H1 (cell line): Measurements from ENCODE around the gene EEF1G. TPM values are rescaled to one million over a fixed set of nuclear protein-coding genes. Genes with fewer than 3 reads are reported as not detected.

Experiments
- CTCF ChIA-PET: fragments of 300-600 bp; sonication (Branson Sonifier 250); formaldehyde crosslinking; loops from one replicate; lab custom pipeline; 2021; ENCODE audit not compliant: partially characterized antibody; lab: Charles Lee
- POLR2A ChIA-PET: fragments of 300-600 bp; sonication (Branson Sonifier 250); formaldehyde crosslinking; loops from one replicate; lab custom pipeline; 2021; ENCODE audit warnings: inconsistent platforms; ENCODE audit not compliant: partially characterized antibody; lab: Charles Lee
- DNase-seq, 2 experiments: peaks; one replicate each; pipeline versions ENCODE4 v3.0.0 to v3.0.0-alpha.2; 2010 to 2022; ENCODE audit warnings: low spot score in 2 of 2, low read depth in 1 of 2, mixed read lengths in 1 of 2
- FAIRE-seq: peaks from 2 replicates; lab custom pipeline; 2011; peaks lifted over from hg19 to GRCh38; lab: Jason Lieb, UNC
- H2AFZ ChIP-seq: 2 replicates; pipeline ENCODE4 v1.8.1; 2012; ENCODE audit warnings: low read length, inconsistent platforms
- H2AK5ac ChIP-seq: 2 replicates; pipeline ENCODE4 v1.6.1; 2013; ENCODE audit warnings: low read depth, low read length
- H2BK120ac ChIP-seq: replicated peaks from 2 replicates; pipeline ENCODE3; 2013; ENCODE audit warnings: low read depth, low read length, inconsistent platforms
- H2BK12ac ChIP-seq: 2 replicates; pipeline ENCODE4 v1.6.1; 2013; ENCODE audit warnings: low read depth, low read length
- H2BK15ac ChIP-seq: 2 replicates; pipeline ENCODE4 v1.6.1; 2013; ENCODE audit warnings: low read length
- H2BK20ac ChIP-seq: 2 replicates; pipeline ENCODE4 v1.6.1; 2013; ENCODE audit warnings: low read length
- H2BK5ac ChIP-seq: 2 replicates; pipeline ENCODE4 v1.6.1; 2013; ENCODE audit warnings: low read depth, low read length
- H3K14ac ChIP-seq: 2 replicates; pipeline ENCODE4 v1.6.1; 2013; ENCODE audit warnings: inconsistent platforms; ENCODE audit not compliant: insufficient read length
- H3K18ac ChIP-seq: 2 replicates; pipeline ENCODE4 v1.6.1; 2013; ENCODE audit warnings: low read length; ENCODE audit errors: extremely low read depth
- H3K23ac ChIP-seq: 2 replicates; pipeline ENCODE4 v1.6.1; 2013; ENCODE audit warnings: inconsistent platforms; ENCODE audit not compliant: insufficient read length
- H3K23me2 ChIP-seq: 2 replicates; pipeline ENCODE4 v1.6.1; 2013; ENCODE audit warnings: low read depth, low read length
- H3K27ac ChIP-seq: 2 replicates; pipeline ENCODE4 v1.6.1; 2011; ENCODE audit warnings: low read depth, low read length, inconsistent platforms
- H3K27me3 ChIP-seq, 4 experiments: replicated peaks in 1 of 4; 1 replicate in 1 of 4; 2 replicates in 3 of 4; pipeline versions ENCODE4 v1.6.1 to v1.8.1; 2011 to 2013; ENCODE audit warnings: low read length in 3 of 4, mild to moderate bottlenecking in 3 of 4, inconsistent platforms in 2 of 4, mixed read lengths in 2 of 4, moderate library complexity in 1 of 4; ENCODE audit not compliant: control insufficient read depth in 3 of 4, insufficient read depth in 3 of 4; ENCODE audit errors: extremely low read depth in 1 of 4
- H3K36me3 ChIP-seq, 4 experiments: 2 replicates each; pipeline versions ENCODE4 v1.6.1 to v1.8.1; 2011 to 2013; ENCODE audit warnings: mild to moderate bottlenecking in 4 of 4, low read length in 3 of 4, moderate library complexity in 2 of 4, control low read depth in 1 of 4, inconsistent platforms in 1 of 4; ENCODE audit not compliant: insufficient read depth in 4 of 4, control insufficient read depth in 2 of 4
- H3K4ac ChIP-seq: replicated peaks from 2 replicates; pipeline ENCODE3; 2013; ENCODE audit warnings: low read length, low read depth, mixed read lengths, inconsistent platforms; ENCODE audit not compliant: insufficient read length
- H3K4me1 ChIP-seq, 4 experiments: replicated peaks in 1 of 4; 1 replicate in 1 of 4; 2 replicates in 3 of 4; pipeline versions ENCODE4 v1.6.1 to v1.8.1; 2011 to 2013; ENCODE audit warnings: low read length in 3 of 4, inconsistent platforms in 2 of 4, mixed read lengths in 1 of 4; ENCODE audit not compliant: insufficient read depth in 4 of 4, control insufficient read depth in 3 of 4
- H3K4me2 ChIP-seq, 2 experiments: 2 replicates each; pipeline versions ENCODE4 v1.6.1 to v1.8.1; 2011 to 2013; ENCODE audit warnings: low read depth in 2 of 2, low read length in 2 of 2, control low read depth in 1 of 2, inconsistent platforms in 1 of 2, mild to moderate bottlenecking in 1 of 2; ENCODE audit not compliant: insufficient read depth in 1 of 2
- H3K4me3 ChIP-seq, 4 experiments: fragments of 200-600, 300-600 bp in 1 of 4; sonication (generic), shearing (Covaris generic), sonication (Bioruptor Twin) in 1 of 4; 2 replicates each; pipeline versions ENCODE4 v1.5.1 to v1.8.1; 2011 to 2016; ENCODE audit warnings: low read length in 4 of 4, low read depth in 3 of 4, control low read depth in 2 of 4, inconsistent platforms in 2 of 4, mild to moderate bottlenecking in 2 of 4, mixed read lengths in 1 of 4, moderate library complexity in 1 of 4; ENCODE audit not compliant: insufficient read depth in 2 of 4; ENCODE audit errors: extremely low read depth in 1 of 4
- H3K56ac ChIP-seq: replicated peaks from 2 replicates; pipeline ENCODE3; 2013; ENCODE audit warnings: low read depth, mild to moderate bottlenecking, mixed read lengths, low read length, inconsistent platforms; ENCODE audit not compliant: insufficient read length
- H3K79me1 ChIP-seq: 2 replicates; pipeline ENCODE4 v1.6.1; 2013; ENCODE audit warnings: low read depth, low read length, control low read depth
- H3K79me2 ChIP-seq, 2 experiments: 2 replicates each; pipeline versions ENCODE4 v1.6.1 to v1.8.1; 2012 to 2013; ENCODE audit warnings: low read length in 2 of 2, mild to moderate bottlenecking in 2 of 2, inconsistent platforms in 1 of 2; ENCODE audit not compliant: insufficient read depth in 2 of 2, control insufficient read depth in 1 of 2
- H3K9ac ChIP-seq, 4 experiments: replicated peaks in 1 of 4; 1 replicate in 1 of 4; 2 replicates in 3 of 4; pipeline versions ENCODE4 v1.6.1 to v1.8.1; 2011 to 2013; ENCODE audit warnings: low read depth in 3 of 4, low read length in 3 of 4, control low read depth in 2 of 4, mild to moderate bottlenecking in 2 of 4, moderate library complexity in 2 of 4, inconsistent platforms in 1 of 4; ENCODE audit errors: extremely low read depth in 1 of 4
- H3K9me3 ChIP-seq, 2 experiments: 2 replicates each; pipeline versions ENCODE4 v1.6.1 to v1.8.1; 2012 to 2013; ENCODE audit warnings: mild to moderate bottlenecking in 2 of 2, moderate library complexity in 2 of 2, control low read depth in 1 of 2, inconsistent platforms in 1 of 2, low read depth in 1 of 2, low read length in 1 of 2, mixed read lengths in 1 of 2; ENCODE audit not compliant: insufficient read depth in 2 of 2
- H4K20me1 ChIP-seq, 2 experiments: replicated peaks in 1 of 2; 2 replicates each; pipeline versions ENCODE3 to v1.8.1; 2011 to 2013; ENCODE audit warnings: inconsistent platforms in 2 of 2, low read length in 2 of 2, mild to moderate bottlenecking in 1 of 2; ENCODE audit not compliant: insufficient read depth in 2 of 2, control insufficient read depth in 1 of 2
- H4K5ac ChIP-seq: 2 replicates; pipeline ENCODE4 v1.6.1; 2013; ENCODE audit warnings: low read length, low read depth, mixed read lengths, inconsistent platforms; ENCODE audit not compliant: insufficient read length
- H4K8ac ChIP-seq: 2 replicates; pipeline ENCODE4 v1.8.0; 2013; ENCODE audit warnings: mild to moderate bottlenecking, moderate library complexity, low read length, inconsistent platforms; ENCODE audit not compliant: insufficient read depth; ENCODE audit errors: extremely low read depth
- H4K91ac ChIP-seq: replicated peaks from 2 replicates; pipeline ENCODE3; 2013; ENCODE audit warnings: low read length, mixed read lengths, inconsistent platforms; ENCODE audit not compliant: insufficient read length
- CBX8 ChIP-seq: fragments of 300-800, 300-1000 bp; sonication (generic); IDR thresholded peaks from 2 replicates; pipeline ENCODE4 v1.7.1; 2016; ENCODE audit warnings: low read depth, low read length, borderline replicate concordance
- CHD1 ChIP-seq: IDR thresholded peaks from 2 replicates; pipeline ENCODE4 v1.6.1; 2012; ENCODE audit warnings: low read depth, low read length, improper control_type of control experiment
- PHF8 ChIP-seq: fragments of 200-600 bp; sonication (generic); conservative IDR thresholded peaks from 2 replicates; pipeline ENCODE4 v1.7.1; 2012; ENCODE audit warnings: low read depth, mild to moderate bottlenecking, inconsistent platforms, low read length, moderate library complexity
- POLR2AphosphoS5 ChIP-seq: IDR thresholded peaks from 2 replicates; pipeline ENCODE4 v1.6.1; 2011; ENCODE audit warnings: low read depth, low read length
- RBBP5 ChIP-seq: IDR thresholded peaks from 2 replicates; pipeline ENCODE4 v1.7.1; 2012; ENCODE audit warnings: low read depth, mild to moderate bottlenecking, inconsistent platforms, low read length, moderate library complexity, borderline replicate concordance
- TAF1 ChIP-seq: IDR thresholded peaks from 2 replicates; pipeline ENCODE4 v1.6.1; 2011; ENCODE audit warnings: mild to moderate bottlenecking, low read depth, low read length
- USF2 ChIP-seq: IDR thresholded peaks from 2 replicates; pipeline ENCODE4 v1.6.1; 2011; ENCODE audit warnings: low read length, improper control_type of control experiment
- WGBS, 2 experiments: shearing (Covaris generic) in 1 of 2; methylation state at CpG; one replicate each; pipeline versions ENCODE4 v1.1.6 to v1.1.7; 2013 to 2015; ENCODE audit warnings: low lambda C conversion rate in 2 of 2, mixed read lengths in 2 of 2, inconsistent platforms in 1 of 2, low coverage in 1 of 2, missing lambda C conversion rate in 1 of 2; ENCODE audit not compliant: insufficient replicate concordance in 2 of 2, insufficient coverage in 1 of 2, insufficient read length in 1 of 2; ENCODE audit errors: extremely low coverage in 1 of 2, missing lambda C conversion rate in 1 of 2; 5-methylcytosine and 5-hydroxymethylcytosine counted together
- polyA plus RNA-seq, 7 experiments: library from polyadenylated mRNA; depleted of rRNA in 3 of 7; stranded (reverse) in 5 of 7; unstranded in 2 of 7; fragments of >200 nt in 5 of 7; fragments of 200-250 nt in 2 of 7; gene quantifications; 1 replicate in 5 of 7; 2 replicates in 1 of 7; 4 replicates in 1 of 7; pipeline versions ENCODE4 v1.2.1 to v1.2.3, GENCODE V29; 2011 to 2013; ENCODE audit warnings: missing spikeins in 2 of 7, mixed read lengths in 2 of 7
- total RNA-seq: library from RNA; stranded (reverse); fragmentation: NEBNext Ultra II Directional; extraction: Animal tissue kit (Norgen Biotek cat#: 25700); gene quantifications from 2 replicates; pipeline ENCODE4 v1.2.1, GENCODE V29; 2021
- TF ChIP-seq, protein P1 (sequence below), 3 experiments: IDR thresholded peaks; 1 replicate in 2 of 3; 2 replicates in 1 of 3; pipeline versions ENCODE4 v1.5.1 to v1.6.1; 2011; ENCODE audit warnings: low read length in 3 of 3, mild to moderate bottlenecking in 3 of 3, inconsistent platforms in 2 of 3, low read depth in 1 of 3, moderate library complexity in 1 of 3; ENCODE audit not compliant: insufficient read depth in 1 of 3; ENCODE audit errors: control extremely low read depth in 1 of 3

Gene EEF1G
- total and polyA plus RNA-seq, 2 of the 8 experiments (the other 6 are each of a cell fraction or from before 2014, with no cell fraction given), result 1,627 to 1,996 TPM

GRCh38 chr11:62605467-62605866 is 31.8 kb upstream of the EEF1G start:
- Histone ChIP-seq H3K23me2 (peaks cover 19% of the 10 kb centered on the region; the same call in 1 of the 2 replicates), H2BK12ac (no peak overlapping the region), H3K23ac (no peak overlapping the region), H3K79me1 (no peaks in the 10 kb centered on the region; the same call in 1 of the 2 replicates), H4K91ac (no peak overlapping the region), H3K27ac (no peak overlapping the region), H2BK120ac (no peak overlapping the region), H3K9me3 (no peaks in the 10 kb centered on the region), H3K27me3 (peaks cover 0 to 13% (median 11%) of the 10 kb centered on the region in 4 experiments; a peak in 6 of 7 replicates), H3K4ac (no peak overlapping the region), H3K4me1 (peaks cover 3 to 25% (median 11%) of the 10 kb centered on the region in 4 experiments), H3K14ac (no peak overlapping the region), H2AK5ac (no peak overlapping the region), H2BK15ac (no peak overlapping the region), H3K56ac (no peak overlapping the region), H2BK5ac (no peak overlapping the region; the same call in 1 of the 2 replicates), H4K5ac (no peak overlapping the region), H3K36me3 (no peaks in the 10 kb centered on the region; a peak in 2 of 8 replicates), H3K4me2 (no peak overlapping the region), H4K20me1 (peaks cover 0 to 2% of the 10 kb centered on the region in 2 experiments), H3K18ac (no peak overlapping the region), H2AFZ (no peak overlapping the region), H4K8ac (no peak overlapping the region; the same call in 1 of the 2 replicates), H2BK20ac (no peak overlapping the region), H3K9ac (no peak overlapping the region), H3K4me3 (no peak overlapping the region), H3K79me2 (peaks cover 0 to 5% of the 10 kb centered on the region in 2 experiments; a peak in 2 of 4 replicates)
- DNase-seq, result no peak
- FAIRE-seq, result no peak
- CTCF ChIA-PET, result interaction anchor here (10.2 kb wide), 1 partner anchor 12 kb away, joined by 97 read pairs; the partner anchor contains the start of gene TUT1
- TF ChIP-seq USF2, result no peak
- TF ChIP-seq CHD1, result no peak
- TF ChIP-seq POLR2AphosphoS5, result no peak
- no peak for TF ChIP-seq CBX8
- TF ChIP-seq RBBP5, result no peak
- no peak for TF ChIP-seq PHF8
- no peak for TF ChIP-seq TAF1
- TF ChIP-seq, protein P1, sequence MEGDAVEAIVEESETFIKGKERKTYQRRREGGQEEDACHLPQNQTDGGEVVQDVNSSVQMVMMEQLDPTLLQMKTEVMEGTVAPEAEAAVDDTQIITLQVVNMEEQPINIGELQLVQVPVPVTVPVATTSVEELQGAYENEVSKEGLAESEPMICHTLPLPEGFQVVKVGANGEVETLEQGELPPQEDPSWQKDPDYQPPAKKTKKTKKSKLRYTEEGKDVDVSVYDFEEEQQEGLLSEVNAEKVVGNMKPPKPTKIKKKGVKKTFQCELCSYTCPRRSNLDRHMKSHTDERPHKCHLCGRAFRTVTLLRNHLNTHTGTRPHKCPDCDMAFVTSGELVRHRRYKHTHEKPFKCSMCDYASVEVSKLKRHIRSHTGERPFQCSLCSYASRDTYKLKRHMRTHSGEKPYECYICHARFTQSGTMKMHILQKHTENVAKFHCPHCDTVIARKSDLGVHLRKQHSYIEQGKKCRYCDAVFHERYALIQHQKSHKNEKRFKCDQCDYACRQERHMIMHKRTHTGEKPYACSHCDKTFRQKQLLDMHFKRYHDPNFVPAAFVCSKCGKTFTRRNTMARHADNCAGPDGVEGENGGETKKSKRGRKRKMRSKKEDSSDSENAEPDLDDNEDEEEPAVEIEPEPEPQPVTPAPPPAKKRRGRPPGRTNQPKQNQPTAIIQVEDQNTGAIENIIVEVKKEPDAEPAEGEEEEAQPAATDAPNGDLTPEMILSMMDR (IDR thresholded peaks at IDR 0.05; ENCODE audit: control extremely low read depth in 1 of 3, insufficient read depth in 1 of 3, low read depth in 1 of 3, low read length in 3 of 3), result no peak
- POLR2A ChIA-PET, result interaction anchor here (0.7 to 15.8 kb wide), 7 partner anchors 9 to 236 kb away, joined by 4 to 235 read pairs (median 8); partner anchors contain the start of genes B3GAT3, C11orf98, CSKMT and EEF1G
- WGBS, 2 experiments, result 88% methylated on average over 6 of the region's 6 CpGs; no CpG with 5 or more reads in 1 of the 2 experiments
